Cerebellar cortex (tissue), 1 donor: ENCODE data around the gene SLC22A13.
"Not testable (repeated sequence)": the region's sequence is repeated elsewhere in the genome, so short reads cannot be mapped to it uniquely, and the experiment has no call there.

Experiments
- DNase-seq: peaks from one replicate; pipeline ENCODE4 v3.0.0-alpha.2; 2015; ENCODE audit warnings: low spot score

Gene SLC22A13

GRCh38 chr3:38265604-38266307, at the start of gene SLC22A13:
Gene SLC22A13 (plus strand): TSS chr3:38265812. CDS start chr3:38265861, 49 bp downstream.
- DNase-seq: no peak

GRCh38 chr3:38219609-38220197, 45.9 kb upstream of the SLC22A13 start:
- DNase-seq: no peak

GRCh38 chr3:38221005-38221404, 44.6 kb upstream of the SLC22A13 start:
- DNase-seq: no peak

- no peak for DNase-seq
Measured at GRCh38 chr3:38222032-38222634, 43.5 kb upstream of the SLC22A13 start.

GRCh38 chr3:38224357-38224756, 41.3 kb upstream of the SLC22A13 start:
- DNase-seq: no peak

- no peak for DNase-seq
Measured at GRCh38 chr3:38226273-38226672, 39.3 kb upstream of the SLC22A13 start.

- no peak for DNase-seq
Measured at GRCh38 chr3:38227989-38228388, 37.6 kb upstream of the SLC22A13 start.

GRCh38 chr3:38229036-38229435, 36.6 kb upstream of the SLC22A13 start:
- DNase-seq: no peak

GRCh38 chr3:38232701-38233100, 32.9 kb upstream of the SLC22A13 start:
- no peak for DNase-seq

- DNase-seq: no peak
Measured at GRCh38 chr3:38235466-38235865, 30.1 kb upstream of the SLC22A13 start.

- no peak for DNase-seq
Measured at GRCh38 chr3:38238416-38239008, 27.1 kb upstream of the SLC22A13 start.

- not testable (repeated sequence) for DNase-seq
Measured at GRCh38 chr3:38242812-38243211, 22.8 kb upstream of the SLC22A13 start.

- peak; percentile 78 for DNase-seq
Measured at GRCh38 chr3:38245930-38246329, 19.7 kb upstream of the SLC22A13 start.

- peak; percentile 89 for DNase-seq
Measured at GRCh38 chr3:38247366-38248035, 18.1 kb upstream of the SLC22A13 start.

- no peak for DNase-seq
Measured at GRCh38 chr3:38250198-38250597, 15.4 kb upstream of the SLC22A13 start.

- DNase-seq: no peak
Measured at GRCh38 chr3:38251197-38251596, 14.4 kb upstream of the SLC22A13 start.

- no peak for DNase-seq
Measured at GRCh38 chr3:38253704-38254103, 11.9 kb upstream of the SLC22A13 start.

GRCh38 chr3:38254872-38255271, 10.7 kb upstream of the SLC22A13 start:
- DNase-seq: no peak

- no peak for DNase-seq
Measured at GRCh38 chr3:38255627-38256026, 10.0 kb upstream of the SLC22A13 start.

GRCh38 chr3:38257583-38257982, 8.0 kb upstream of the SLC22A13 start:
- DNase-seq: no peak

GRCh38 chr3:38260474-38260873, 5.1 kb upstream of the SLC22A13 start:
- DNase-seq: no peak

GRCh38 chr3:38264353-38264771, 1.2 kb upstream of the SLC22A13 start:
- DNase-seq: no peak
